Right cardiac atrium (tissue), 5 donors: ENCODE measurements around the gene MAK. TPM values are rescaled to one million over a fixed set of nuclear protein-coding genes. Genes with fewer than 3 reads are reported as not detected.
"Not testable (repeated sequence)": the region's sequence is repeated elsewhere in the genome, so short reads cannot be mapped to it uniquely, and the experiment has no call there.

Experiments used
- ATAC-seq, 2 donors: fragments of 200-7000 bp; cut with Tn5 transposase; one replicate each; pipeline versions ENCODE4 v1.8.0 to v1.9.1; 2020; ENCODE audit warnings: moderate library complexity in 2 of 2, mild to moderate bottlenecking in 1 of 2
- DNase-seq, 3 donors: peaks; one replicate each; pipeline ENCODE4 v3.0.0-alpha.2; 2020
- H3K27ac ChIP-seq: one replicate; pipeline ENCODE4 v1.5.1; 2013; ENCODE audit warnings: mild to moderate bottlenecking, low read length, control low read depth, moderate library complexity
- H3K27me3 ChIP-seq: one replicate; pipeline ENCODE4 v1.6.1; 2013; ENCODE audit not compliant: control insufficient read depth, insufficient read depth
- H3K4me1 ChIP-seq: one replicate; pipeline ENCODE4 v1.6.1; 2013; ENCODE audit warnings: low read length; ENCODE audit not compliant: control insufficient read depth, insufficient read depth
- H3K4me3 ChIP-seq: one replicate; pipeline ENCODE4 v1.5.1; 2013; ENCODE audit warnings: low read length, control low read depth
- H3K9me3 ChIP-seq: one replicate; pipeline ENCODE4 v1.6.1; 2013; ENCODE audit warnings: low read length; ENCODE audit not compliant: control insufficient read depth
- WGBS: extraction: QIAGEN DNeasy Blood & Tissue Kit; methylation state at CpG from one replicate; pipeline ENCODE4 v1.1.7; 2013; 5-methylcytosine and 5-hydroxymethylcytosine counted together
- intact Hi-C, 4 donors: fragments of 100-400 bp; cut with DNase I; formaldehyde crosslinking; loops; one replicate each; pipeline versions ENCODE4 v1.11.0 to v1.14.0; 2022 to 2023
- polyA plus RNA-seq: library from polyadenylated mRNA; stranded (reverse); fragments of 200-250 nt; gene quantifications from one replicate; pipeline ENCODE4 v1.2.3, GENCODE V29; 2013
- total RNA-seq, 4 donors: library from RNA; stranded (reverse); fragmentation: NEBNext Ultra II Directional; extraction: Animal tissue kit (Norgen Biotek cat#: 25700); gene quantifications; one replicate each; pipeline ENCODE4 v1.2.1, GENCODE V29; 2021
- donor health status: healthy with polysubstance abuse.
- donor health status: DM: no; HTN: yes; CAD: no.
- donor health status: DM: no; HTN: no; CAD: no.
- donor health status: DM: no; HTN: yes; CAD: no; lungs with severe emphysema.
- donor health status: DM: yes; HTN: yes; CAD: no.

Gene MAK
- total and polyA plus RNA-seq, 5 donors, result 0.11 to 0.29 (median 0.19) TPM; not detected in 1

DNA sequence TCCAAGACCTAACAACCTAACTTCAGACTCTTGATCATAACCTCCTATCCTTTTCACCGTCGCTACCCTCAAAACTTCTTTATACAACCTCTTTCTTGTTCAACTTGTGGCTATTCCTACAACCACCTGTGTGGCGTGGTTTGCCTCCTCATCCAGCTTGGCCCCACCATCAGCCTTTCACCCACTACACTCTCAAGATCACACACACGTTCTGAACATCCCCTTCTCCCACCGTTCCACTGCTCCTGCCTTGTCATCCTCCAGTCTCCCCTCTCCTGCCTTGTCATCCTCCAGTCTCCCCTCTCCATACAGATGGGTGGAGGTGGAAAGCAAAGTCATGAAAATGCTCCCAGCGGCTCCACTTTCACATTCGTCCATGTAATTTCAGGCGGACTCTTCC lies 14.0 kb downstream of the MAK start:
- Histone ChIP-seq H3K9me3 (no peaks in the 10 kb centered on the region), H3K4me1 (no peaks in the 10 kb centered on the region), H3K27me3 (no peaks in the 10 kb centered on the region), H3K4me3 (no peak overlapping the region), H3K27ac (no peak overlapping the region)
- DNase-seq (no peak), ATAC-seq (no peak)
- WGBS, result 88% methylated on average over 8 of the region's 8 CpGs
- intact Hi-C loops, result no loop called here

DNA sequence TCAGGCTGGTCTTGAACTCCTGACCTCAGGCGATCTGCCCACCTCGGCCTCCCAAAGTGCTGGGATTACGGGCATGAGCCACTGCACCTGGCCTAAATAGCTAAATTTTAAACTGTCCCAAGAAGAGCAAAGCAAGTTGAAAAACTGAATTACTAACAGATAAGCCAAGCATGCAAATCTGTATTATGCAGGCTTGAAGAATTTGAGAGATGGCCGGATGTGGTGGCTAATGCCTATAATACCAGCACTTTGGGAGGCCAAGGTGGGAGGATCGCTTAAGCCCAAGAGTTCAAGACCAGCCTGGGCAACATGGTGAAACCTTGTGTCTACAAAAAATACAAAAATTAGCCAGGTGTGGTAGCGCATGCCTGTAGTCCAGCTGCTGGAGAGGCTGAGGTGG lies 24.2 kb downstream of the MAK start:
- H3K9me3 ChIP-seq, DNase-seq, H3K4me3 ChIP-seq, H3K27ac ChIP-seq, ATAC-seq, H3K4me1 ChIP-seq, intact Hi-C loops, H3K27me3 ChIP-seq: not testable (repeated sequence)
- 95% methylated on average over 6 of the region's 6 CpGs for WGBS

DNA sequence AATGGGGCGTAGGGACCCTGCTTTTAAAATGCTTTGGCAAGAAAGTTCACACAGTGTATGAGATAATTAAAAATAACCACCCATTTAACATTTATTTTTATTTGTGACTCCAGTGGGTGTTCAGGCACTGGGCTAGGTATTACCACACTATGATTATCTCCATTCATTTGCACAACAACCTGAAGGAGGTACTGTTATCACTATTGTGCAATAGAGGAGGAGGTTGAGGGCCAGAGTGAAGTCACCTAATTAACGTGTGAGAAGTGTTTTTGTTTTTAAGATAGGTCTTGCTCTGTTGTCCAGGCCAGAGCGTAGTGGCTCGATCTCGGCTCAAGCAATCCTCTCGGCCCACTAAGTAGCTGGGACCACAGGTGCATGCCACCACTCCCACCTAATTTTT lies 29.2 kb downstream of the MAK start:
- no peak for ATAC-seq
- WGBS, result 87% methylated on average over 6 of the region's 6 CpGs
- DNase-seq, result no peak
- Histone ChIP-seq H3K4me1 (no peaks in the 10 kb centered on the region), H3K27me3 (no peaks in the 10 kb centered on the region), H3K27ac (no peak overlapping the region), H3K4me3 (no peak overlapping the region), H3K9me3 (no peaks in the 10 kb centered on the region)
- intact Hi-C loops, result loop anchor here in 1 of 4 donors (10.0 kb wide), 1 partner anchor 304 kb away; no protein-coding TSS in a partner anchor

DNA sequence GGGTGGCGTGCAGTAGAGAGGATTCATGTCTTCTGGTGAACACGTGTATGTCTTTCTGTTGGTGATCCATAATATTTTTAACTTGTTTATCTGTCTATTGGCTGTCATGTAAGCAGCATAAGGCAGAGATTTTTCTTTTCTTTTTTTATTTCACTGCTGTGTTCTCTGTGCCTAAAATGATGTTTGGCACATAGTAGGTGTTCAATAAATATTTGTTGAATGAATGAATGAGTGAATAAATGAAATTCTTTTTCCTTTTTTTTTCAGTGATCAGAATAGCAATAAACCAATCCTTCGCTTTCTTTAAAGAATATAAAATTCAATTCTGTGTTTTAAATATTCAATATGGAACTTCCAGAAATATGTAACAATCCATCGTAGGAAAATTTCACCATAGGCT lies 30.0 kb downstream of the MAK start:
- ATAC-seq (no peak), DNase-seq (no peak)
- intact Hi-C loops, result loop anchor here in 1 of 4 donors (10.0 kb wide), 1 partner anchor 304 kb away; no protein-coding TSS in a partner anchor
- WGBS, result 95% methylated on average over 4 of the region's 4 CpGs
- Histone ChIP-seq H3K9me3 (no peaks in the 10 kb centered on the region), H3K27me3 (no peaks in the 10 kb centered on the region), H3K27ac (no peak overlapping the region), H3K4me1 (no peaks in the 10 kb centered on the region), H3K4me3 (no peak overlapping the region)

DNA sequence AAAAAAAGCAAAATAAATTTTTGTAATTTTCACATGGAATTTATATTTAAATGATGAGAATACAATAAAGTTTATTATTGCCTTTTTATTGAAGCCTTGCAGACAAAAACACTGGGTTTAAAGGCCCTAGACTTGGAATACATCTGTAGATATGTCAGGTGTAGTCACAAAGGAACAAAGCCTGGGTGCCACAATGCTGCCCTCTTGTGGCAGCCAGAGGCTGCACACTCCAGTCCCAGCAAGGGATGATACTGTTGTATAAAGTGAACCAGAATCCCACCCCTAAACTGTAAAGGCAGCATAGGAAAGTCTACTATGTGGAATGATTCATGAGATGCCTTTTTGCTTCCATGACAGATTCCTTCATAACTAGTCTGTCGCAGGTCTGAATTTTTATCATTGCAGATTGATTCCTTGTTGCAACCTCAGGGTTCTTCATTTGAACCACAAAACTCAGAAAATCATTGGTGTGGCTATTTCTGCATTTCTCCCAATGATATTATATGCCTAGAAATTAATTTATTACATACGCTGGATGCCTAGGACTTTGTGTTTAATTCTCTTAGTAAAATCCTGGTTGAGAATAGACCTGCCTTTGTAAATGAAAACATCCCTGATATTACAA lies 37.0 kb downstream of the MAK start:
- ATAC-seq (peak; percentile 69 to 77), DNase-seq (peak; percentile 38 to 74 (median 64))
- intact Hi-C loops, result loop anchor here in 2 of 4 donors (5.0 to 10.0 kb wide), 2 partner anchors 297 to 324 kb away; no protein-coding TSS in a partner anchor
- Histone ChIP-seq H3K4me1 (no peaks in the 10 kb centered on the region), H3K27me3 (no peaks in the 10 kb centered on the region), H3K9me3 (no peaks in the 10 kb centered on the region), H3K27ac (no peak overlapping the region), H3K4me3 (no peak overlapping the region)
- 29% methylated on average over 2 of the region's 2 CpGs for WGBS

DNA sequence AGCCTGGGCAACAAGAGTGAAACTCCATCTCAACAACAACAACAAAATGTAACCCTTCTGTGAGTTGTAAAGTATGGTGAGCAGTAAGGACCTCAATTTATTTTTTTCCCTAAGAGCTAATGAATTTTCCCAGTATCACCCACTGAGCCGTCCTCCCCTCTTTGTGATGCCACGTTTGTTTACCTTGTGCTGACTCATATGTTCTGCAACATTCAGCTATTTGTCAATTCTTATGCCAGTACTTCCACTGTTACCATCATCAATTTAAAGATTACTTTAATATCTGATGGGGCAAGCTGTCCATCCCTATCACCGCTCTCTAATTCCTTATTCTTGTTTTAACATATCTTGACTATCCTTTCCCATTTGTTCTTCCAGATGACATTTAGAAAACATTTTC lies 37.5 kb downstream of the MAK start:
- H3K27ac ChIP-seq, result no peak overlapping the region
- no peak overlapping the region for H3K4me3 ChIP-seq
- intact Hi-C loops, result loop anchor here in 2 of 4 donors (5.0 to 10.0 kb wide), 2 partner anchors 296 to 324 kb away; no protein-coding TSS in a partner anchor
- ATAC-seq (no peak), DNase-seq (no peak)
- H3K4me1 ChIP-seq, result no peaks in the 10 kb centered on the region
- H3K27me3 ChIP-seq, result no peaks in the 10 kb centered on the region
- 76% methylated on average over 3 of the region's 3 CpGs for WGBS
- H3K9me3 ChIP-seq, result no peaks in the 10 kb centered on the region

DNA sequence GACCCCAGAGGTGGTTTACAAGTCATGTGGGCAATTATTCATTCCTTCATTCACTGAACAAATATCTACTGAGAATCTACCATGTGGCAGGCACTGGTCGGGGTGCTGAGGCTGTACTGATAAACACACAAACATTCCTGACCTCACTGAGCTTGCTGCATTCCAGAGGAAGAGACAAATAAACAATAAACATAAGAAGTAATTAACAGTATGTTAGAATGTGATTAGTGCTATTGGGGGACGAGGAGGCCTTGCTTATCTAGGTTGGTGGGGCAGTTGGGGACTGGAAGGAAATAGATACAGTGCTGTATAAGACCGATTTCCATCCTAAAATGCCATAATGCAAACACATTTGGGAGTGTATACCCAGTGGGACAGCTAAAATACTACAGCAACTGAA lies 44.1 kb downstream of the MAK start:
- DNase-seq, result no peak
- 68% methylated on average over 3 of the region's 3 CpGs for WGBS
- Histone ChIP-seq H3K27ac (no peak overlapping the region), H3K4me3 (no peak overlapping the region), H3K4me1 (no peaks in the 10 kb centered on the region), H3K27me3 (no peaks in the 10 kb centered on the region), H3K9me3 (no peaks in the 10 kb centered on the region)
- intact Hi-C loops, result loop anchor here in 1 of 4 donors (10.0 kb wide), 1 partner anchor 299 kb away; no protein-coding TSS in a partner anchor
- no peak for ATAC-seq

DNA sequence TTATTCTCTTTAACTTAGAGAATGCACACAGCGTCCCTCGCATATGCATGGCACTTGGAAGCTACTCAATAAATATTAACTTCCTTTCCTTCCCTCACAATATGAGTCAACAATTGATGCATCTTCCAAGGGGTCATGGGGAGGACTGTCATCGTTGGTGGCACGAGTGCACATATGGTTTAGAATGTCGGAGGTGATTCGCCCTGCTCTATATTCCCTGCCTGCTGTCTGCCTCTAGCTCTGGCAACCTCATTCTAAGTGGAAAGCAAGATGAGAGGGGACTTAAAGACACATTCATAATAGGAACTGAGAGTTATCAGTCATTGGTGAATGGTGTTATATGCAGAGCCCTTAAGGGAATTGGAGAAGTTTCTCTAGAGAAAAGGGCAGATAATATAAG lies 44.6 kb downstream of the MAK start:
- Histone ChIP-seq H3K4me3 (no peak overlapping the region), H3K27me3 (no peaks in the 10 kb centered on the region), H3K4me1 (no peaks in the 10 kb centered on the region), H3K9me3 (no peaks in the 10 kb centered on the region), H3K27ac (no peak overlapping the region)
- intact Hi-C loops, result loop anchor here in 1 of 4 donors (10.0 kb wide), 1 partner anchor 299 kb away; no protein-coding TSS in a partner anchor
- WGBS, result 91% methylated on average over 6 of the region's 6 CpGs
- DNase-seq (no peak), ATAC-seq (no peak)

DNA sequence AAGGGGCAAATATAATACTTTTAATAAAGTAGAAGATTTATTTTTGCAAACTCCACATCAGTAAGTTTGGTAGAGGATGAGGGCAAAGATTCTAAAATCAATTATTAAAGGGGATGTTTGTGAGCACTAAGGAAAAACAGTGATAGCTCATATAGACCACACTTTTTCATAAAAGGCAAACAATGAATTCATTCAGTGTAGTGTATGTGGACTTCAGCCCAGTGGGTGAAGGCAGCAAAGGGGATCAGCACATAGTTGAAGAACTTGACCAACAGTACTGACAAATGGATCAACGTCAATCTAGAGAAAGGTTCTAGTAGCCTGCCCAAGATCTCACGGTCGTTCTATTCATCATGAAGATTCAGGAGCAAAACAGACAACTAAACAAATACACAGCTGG lies 45.3 kb downstream of the MAK start:
- Histone ChIP-seq H3K4me3 (no peak overlapping the region), H3K4me1 (no peaks in the 10 kb centered on the region), H3K9me3 (no peaks in the 10 kb centered on the region), H3K27me3 (no peaks in the 10 kb centered on the region), H3K27ac (no peak overlapping the region)
- DNase-seq, result no peak
- intact Hi-C loops, result loop anchor here in 1 of 4 donors (10.0 kb wide), 1 partner anchor 298 kb away; no protein-coding TSS in a partner anchor
- no peak for ATAC-seq
- WGBS, result 87% methylated on average over 3 of the region's 3 CpGs

DNA sequence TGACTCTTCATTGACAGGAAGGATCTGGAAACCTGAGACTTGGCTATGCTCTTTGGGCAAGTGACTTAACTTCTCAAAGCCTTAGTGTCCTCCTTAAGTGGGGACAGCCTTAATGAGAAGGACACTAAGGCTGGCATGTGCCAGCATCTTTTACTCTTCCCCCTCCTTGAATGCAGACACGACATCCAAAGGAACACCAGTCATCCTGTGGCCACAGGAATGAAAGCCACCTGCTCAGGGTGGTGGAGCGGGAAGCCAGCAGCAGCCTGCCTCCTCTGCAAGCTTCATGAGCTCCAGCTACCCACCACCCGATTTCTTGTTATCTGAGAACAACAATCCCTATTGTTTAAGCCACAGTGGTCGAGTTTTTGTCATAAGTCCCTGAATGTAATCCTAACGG lies 46.2 kb downstream of the MAK start:
- no peak overlapping the region for H3K27ac ChIP-seq
- 81% methylated on average over 5 of the region's 5 CpGs for WGBS

DNA sequence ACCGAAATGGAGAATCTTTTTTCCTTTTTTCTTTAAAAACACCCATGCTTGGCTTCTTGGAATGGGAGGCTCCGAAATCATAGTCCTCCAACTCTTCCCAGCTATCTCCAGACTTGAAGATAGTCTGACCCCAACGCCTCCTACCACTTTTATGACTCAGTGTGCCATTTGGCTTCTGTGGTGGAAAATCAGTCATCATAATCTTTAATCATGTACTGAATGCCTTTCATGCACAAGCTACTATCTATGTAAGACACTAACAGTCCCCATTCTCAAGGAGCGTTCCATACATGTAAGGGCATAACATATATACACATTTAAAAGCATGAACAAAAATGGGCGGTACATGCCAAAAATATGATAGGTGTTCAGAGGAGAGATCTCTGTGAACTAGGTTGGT lies 46.7 kb downstream of the MAK start:
- Histone ChIP-seq H3K4me3 (no peak overlapping the region), H3K27me3 (no peaks in the 10 kb centered on the region), H3K4me1 (no peaks in the 10 kb centered on the region), H3K9me3 (no peaks in the 10 kb centered on the region), H3K27ac (no peak overlapping the region)
- 94% methylated on average over 5 of the region's 5 CpGs for WGBS
- DNase-seq (no peak), ATAC-seq (no peak)
- intact Hi-C loops, result loop anchor here in 1 of 4 donors (10.0 kb wide), 1 partner anchor 297 kb away; no protein-coding TSS in a partner anchor

More for the DNA sequence above, 46.2 kb downstream of the MAK start:
- Histone ChIP-seq H3K27me3 (no peaks in the 10 kb centered on the region), H3K4me3 (no peak overlapping the region), H3K9me3 (no peaks in the 10 kb centered on the region), H3K4me1 (no peaks in the 10 kb centered on the region)
- no peak for ATAC-seq
- intact Hi-C loops, result loop anchor here in 1 of 4 donors (10.0 kb wide), 1 partner anchor 297 kb away; no protein-coding TSS in a partner anchor
- DNase-seq, result no peak
